HG03066 (cell line): Measurements from ENCODE around the gene TSEN34.
"Not testable (repeated sequence)": the region's sequence is repeated elsewhere in the genome, so short reads cannot be mapped to it uniquely, and the experiment has no call there.

Source experiments
- ATAC-seq: cut with Tn5 transposase; IDR thresholded peaks from one replicate; pipeline ENCODE4 v1.9.1; 2021; ENCODE audit warnings: low read depth; ENCODE audit not compliant: unreplicated experiment

The TSEN34 gene

DNA sequence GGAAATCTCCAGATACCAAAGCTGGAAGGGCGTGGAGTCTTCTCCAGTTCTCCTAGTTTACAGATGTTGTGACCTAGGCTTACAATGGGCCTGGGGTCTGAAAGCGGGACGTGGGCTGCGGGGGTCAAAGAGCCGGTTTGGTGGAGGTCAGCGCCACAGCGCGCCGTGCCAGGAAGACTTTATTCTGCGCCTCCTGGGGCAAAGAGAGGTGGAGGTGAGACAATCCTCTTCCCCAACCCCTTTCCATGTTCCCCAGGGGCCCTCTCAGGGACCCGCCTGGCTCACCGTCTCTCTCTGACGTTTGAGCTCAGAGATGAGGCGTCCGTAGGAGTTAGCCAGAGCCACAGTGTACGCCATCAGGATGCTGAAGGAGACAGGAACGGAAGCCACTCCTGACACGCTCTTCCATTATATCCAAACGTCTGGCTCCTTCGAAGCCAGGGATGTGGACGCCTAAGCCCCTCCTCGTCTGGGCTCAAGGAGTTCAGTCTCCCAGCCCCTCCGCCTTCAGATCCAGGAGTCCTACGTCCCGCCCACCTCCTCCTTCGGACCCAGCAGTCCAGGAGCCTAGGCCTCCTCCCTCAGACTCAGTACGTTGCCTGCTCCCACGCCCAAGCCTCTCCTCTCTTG lies 30.8 kb upstream of the TSEN34 start:
- no peak for ATAC-seq

DNA sequence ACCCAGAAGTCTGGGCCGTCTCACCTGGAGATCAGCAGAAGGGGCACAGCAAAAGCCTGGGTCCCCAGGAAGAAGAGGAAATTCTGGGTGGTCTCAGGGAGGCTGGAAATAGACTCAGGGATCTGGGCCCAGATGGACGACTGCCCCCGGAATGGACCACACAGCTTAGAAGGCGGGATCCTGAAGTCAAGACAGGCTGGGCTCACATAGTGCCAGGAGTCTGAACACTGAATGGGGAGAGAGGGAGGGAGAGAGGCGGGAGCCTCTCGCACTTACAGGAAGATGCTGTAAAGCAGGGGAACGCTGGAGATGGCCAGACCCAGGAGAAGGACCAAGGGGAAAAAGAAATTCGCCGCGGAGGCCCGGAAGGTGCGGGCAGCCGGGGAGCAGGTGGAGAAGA lies 30.3 kb upstream of the TSEN34 start:
- no peak for ATAC-seq

DNA sequence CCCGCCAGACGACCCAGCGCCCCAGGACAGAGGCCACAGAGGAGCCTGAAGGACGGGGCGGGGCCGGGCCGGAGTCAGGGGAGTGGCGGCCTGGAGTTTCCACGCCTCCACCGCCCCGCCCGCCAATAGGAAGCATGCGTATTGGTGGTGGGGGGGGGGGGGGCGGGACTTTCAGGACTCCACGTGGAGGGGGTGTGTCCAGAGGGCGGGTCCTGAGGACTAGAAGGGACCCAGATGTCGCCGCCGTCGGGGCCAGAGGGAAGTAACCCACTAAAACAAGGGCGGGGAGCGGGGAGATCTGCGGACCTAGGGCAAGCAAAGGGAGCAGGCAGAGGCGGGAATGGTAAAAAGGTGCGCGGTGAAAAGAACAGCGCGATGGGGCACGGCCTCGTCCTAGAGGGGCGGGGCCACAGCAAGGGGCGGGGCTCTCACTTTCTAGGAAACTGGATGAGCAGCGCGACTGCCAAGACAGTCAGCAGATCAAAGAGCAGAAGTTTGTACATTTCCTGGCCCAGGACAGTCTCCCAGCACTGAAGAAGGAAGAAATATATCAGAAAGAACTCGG lies 28.8 kb upstream of the TSEN34 start:
- no peak for ATAC-seq

DNA sequence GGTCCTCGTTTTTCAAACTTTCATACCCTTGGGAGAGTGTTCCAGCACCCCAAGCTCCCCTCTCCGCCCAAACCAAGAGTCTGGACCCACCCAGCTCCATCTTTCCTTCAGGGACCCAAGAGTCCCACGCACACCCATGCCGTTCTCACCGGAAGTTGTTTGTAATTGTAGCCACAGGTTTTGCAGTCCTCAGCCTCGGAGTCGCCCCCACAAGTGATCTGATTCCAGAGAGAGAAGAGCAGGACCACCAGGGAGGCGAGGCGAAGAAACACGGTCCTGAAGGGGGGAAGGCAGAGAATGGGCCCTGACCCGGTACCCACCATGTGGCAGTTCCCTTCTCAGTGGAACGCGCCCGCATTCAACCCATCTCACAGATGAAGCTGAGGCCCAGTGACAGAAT lies 28.2 kb upstream of the TSEN34 start:
- no peak for ATAC-seq

DNA sequence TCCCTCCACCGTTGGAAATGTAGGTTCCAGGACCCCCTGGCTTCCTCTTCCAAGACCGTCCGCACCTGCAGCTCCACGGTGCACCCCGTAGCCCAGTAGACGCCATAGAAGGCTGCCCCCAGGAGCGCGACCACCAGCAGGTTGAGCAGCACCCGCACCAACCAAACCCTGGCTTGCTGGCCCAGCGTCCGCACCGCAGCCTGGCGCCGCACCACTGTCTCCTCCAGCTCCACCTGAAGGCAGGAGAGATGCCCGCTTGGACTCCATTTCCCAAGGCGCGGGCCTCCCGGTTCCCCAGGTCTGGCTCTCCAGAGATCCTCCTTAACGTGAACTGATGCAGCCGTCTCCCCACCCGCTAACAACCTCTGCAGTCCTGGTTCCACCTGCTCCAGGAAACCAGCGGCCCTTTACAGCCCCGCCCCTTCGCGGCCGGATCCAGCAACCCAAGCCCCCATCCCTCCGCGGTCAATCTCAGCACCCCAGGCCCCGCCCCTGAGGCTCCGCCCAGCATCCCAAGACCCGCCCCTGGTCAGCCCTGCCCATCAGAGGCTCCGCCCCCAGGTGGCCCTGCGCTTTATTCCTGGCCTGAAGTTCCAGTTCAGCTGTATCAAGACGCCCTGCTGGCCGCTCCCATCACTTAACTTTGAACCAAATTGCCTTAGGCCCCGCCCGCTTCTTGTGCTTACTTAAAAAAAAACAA lies 26.6 kb upstream of the TSEN34 start:
- ATAC-seq, result no peak

DNA sequence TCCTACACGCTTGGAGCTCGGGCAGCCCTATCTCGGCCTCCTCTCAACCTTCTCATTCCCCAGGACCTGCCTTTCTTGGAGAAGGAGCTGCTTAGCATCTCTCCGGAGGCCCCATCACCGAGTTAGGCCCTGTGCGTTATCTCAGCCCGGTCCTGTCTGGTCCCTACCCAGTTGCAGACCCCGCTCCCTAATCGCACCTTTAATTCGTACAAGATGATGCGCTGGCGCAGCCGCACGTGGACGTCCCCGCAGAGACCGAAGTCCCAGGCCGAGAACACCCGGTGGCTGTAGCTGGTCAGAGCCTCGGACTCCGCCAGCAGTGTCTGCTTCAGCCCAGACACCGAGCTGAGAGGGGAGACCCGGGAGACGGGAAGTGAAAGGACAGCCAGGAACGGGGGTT lies 25.9 kb upstream of the TSEN34 start:
- no peak for ATAC-seq

DNA sequence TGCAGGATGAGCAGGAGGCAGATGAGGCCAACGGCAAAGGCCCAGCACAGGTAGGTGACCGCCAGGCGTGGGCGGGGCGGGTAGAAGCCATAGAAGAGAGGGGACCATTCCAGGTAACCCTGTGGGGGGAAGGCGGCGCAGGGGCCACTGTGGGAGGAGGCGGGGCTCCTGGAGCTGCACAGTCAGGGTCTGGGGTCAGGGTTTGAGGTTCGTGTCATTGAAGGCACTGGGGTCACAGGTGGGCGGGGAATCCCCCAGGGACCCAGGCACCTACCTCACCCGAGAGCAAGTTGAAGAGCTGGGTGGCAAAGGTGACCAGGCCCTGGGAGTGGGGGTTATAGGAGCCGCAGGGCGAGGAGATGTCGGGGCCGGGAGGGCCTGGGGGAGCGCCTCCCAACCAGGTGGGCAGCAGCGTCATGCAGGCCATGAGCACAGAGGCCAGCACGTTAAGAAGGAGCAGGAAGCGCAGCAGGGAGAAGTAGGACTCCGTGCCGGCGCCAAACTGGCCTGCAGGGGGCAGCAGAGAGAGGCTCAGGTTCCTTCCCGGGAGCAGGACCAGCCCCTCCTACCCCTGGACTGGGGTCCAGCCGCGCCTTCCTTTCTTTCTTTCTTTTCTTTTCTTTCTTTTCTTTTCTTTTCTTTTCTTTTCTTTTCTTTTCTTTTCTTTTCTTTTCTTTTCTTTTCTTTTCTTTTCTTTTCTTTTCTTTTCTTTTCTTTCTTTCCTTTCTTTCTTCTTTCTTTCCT lies 22.8 kb upstream of the TSEN34 start:
- no peak for ATAC-seq

DNA sequence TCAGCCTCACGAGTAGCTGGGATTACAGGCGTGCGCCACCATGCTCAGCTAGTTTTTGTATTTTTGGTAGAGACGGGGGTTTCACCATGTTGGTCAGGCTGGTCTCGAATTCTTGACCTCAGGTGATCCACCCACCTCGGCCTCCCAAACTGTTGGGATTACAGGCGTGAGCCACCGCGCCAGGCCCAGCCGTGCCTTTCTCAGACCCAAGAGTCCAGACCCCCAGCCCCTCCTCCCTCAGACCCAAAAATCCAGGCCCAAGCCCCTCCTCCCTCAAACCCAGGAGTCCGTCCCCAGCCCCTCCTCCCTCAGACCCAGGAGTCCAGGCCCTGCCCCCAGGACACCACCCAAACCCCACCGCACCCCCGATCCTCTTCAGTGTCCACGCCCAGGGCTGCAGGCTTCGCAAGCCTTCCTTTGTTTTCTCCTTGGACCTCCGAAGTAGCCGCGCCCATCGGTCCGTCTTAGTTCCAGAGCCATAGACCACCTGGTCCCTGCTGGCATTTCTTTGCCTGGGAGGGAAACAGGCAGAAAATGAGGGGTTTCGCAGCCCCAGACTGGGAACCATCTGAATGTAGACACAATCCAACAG lies 21.9 kb upstream of the TSEN34 start:
- ATAC-seq, result no peak

DNA sequence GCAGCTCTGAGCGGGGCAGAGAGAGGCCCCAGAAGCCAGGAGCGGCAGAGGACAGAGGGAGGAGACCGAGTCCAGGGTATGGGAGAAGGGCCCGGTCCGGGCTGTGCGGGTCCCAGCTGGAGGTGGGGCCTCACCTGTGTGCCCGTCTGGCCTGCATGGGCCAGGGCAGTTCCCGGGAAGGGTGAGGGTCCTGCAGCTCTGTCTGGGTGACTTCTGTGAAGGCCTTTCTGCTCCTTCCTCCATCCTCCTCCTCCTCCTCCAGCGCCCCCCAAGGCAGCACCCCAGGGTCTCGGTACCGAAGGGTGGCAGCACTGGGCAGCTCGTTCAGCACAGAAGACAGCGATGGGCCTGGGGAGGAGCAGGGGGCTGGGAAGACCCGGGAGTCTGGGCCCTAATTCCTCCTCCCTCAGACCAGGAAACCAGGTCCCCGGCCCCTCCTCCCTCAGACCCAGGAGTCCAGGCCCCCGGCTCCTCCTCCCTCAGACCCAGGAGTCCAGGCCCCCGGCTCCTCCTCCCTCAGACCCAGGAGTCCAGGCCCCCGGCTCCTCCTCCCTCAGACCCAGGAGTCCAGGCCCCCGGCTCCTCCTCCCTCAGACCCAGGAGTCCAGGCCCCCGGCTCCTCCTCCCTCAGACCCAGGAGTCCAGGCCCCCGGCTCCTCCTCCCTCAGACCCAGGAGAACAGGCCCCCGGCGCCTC lies 19.2 kb upstream of the TSEN34 start:
- ATAC-seq, result not testable (repeated sequence)

DNA sequence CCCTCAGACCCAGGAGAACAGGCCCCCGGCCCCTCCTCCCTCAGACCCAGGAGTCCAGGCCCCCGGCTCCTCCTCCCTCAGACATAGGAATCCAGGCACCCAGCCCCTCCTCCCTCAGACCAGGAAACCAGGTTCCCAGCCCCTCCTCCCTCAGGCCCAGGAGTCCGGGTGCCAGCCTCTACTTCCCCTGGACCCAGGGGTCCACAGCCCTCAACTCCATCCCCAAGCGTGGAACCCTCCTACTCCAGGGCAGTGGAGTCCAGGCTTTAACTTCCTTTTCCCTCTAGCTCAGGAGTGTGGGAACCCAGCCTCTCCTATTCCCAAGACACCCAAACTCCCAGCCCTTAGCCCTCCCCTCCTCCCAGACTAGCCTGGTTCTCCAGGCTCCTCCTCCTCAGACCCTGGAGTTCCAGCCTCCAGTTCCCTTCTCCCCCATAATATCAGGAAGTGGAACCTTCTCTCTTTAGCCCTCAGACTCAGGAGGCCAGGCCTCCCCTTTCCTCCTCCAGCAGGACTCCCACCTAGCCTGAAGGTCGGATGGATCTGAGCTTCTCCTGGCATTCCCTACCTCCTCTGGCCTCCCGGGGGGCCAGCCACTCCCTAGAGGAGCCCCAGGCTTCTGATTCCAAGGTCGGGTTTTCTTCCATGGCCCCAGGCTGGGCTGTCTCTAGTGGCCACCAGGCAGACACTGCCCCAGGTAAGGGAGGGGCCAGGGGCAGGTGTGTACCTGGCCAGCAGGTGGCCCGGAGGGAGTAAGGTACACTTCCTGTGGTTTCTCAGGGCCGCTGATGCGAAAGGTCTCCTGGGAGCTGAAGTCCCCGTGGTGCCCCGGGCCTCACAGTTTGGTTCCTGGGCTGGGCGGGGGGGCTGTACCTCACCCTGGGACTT lies 18.4 kb upstream of the TSEN34 start, which contains the start of gene TMC4:
Gene TMC4 (minus strand): TSS at position 690 of the 888 bp plus-strand sequence. CDS start 43 bp downstream, at position 647.
- ATAC-seq, result no peak

DNA sequence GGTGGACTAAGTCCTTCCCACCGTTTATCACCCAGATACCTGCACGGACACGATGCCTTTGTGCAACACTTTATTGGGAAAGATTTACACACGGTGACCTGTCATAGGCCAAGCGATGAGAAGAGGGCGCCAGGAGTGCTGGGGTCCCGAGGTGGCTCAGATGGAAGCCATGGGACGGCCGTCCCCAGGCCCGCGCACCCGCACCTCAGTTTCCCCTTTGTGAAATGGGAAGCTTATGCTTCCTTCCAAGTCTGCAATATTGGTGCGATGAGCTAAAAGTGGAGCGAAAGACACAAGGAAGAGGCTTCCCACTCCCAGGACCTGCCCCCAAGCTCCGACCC lies 17.8 kb upstream of the TSEN34 start:
- ATAC-seq, result no peak

DNA sequence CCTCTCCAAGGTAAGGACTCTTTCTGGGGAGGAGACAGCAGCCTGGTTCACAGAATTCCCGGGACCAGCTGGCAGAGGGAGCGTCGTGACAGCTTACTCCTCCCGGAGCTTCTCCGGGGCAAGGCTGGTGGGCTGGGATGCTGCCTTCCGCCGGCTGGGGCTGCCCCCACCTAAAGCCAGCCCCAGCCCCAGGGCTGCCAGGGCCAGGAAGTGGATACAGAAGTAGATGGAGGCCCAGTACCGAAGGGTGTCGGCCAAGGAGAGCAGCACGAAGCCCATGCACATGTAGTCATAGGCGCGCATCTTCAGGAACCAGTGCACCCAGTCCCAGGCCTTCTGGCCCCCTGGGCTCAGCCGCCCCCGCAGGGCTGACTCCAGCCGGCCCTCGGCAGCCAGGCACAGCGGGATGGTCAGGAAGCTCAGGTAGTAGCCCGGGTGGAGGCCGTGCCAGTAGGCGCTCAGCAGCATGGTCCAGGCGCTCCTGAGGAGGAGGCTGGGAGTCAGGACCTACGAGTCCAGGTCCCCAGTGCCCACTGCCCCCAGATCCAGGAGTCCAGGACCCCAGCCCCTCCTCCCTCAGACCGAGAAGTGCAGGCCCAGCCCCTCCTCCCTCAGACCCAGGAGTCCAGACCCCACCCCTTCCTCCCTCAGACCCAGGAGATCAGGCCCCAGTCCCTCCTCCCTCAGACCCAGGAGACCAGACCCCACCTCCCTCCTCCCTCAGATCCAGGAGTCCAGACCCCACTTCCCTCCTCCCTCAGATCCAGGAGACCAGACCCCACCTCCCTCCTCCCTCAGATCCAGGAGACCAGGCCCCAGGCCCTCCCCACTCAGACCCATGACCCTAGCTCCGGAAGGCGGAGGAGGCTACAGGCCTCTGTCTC lies 16.9 kb upstream of the TSEN34 start:
- no peak for ATAC-seq

DNA sequence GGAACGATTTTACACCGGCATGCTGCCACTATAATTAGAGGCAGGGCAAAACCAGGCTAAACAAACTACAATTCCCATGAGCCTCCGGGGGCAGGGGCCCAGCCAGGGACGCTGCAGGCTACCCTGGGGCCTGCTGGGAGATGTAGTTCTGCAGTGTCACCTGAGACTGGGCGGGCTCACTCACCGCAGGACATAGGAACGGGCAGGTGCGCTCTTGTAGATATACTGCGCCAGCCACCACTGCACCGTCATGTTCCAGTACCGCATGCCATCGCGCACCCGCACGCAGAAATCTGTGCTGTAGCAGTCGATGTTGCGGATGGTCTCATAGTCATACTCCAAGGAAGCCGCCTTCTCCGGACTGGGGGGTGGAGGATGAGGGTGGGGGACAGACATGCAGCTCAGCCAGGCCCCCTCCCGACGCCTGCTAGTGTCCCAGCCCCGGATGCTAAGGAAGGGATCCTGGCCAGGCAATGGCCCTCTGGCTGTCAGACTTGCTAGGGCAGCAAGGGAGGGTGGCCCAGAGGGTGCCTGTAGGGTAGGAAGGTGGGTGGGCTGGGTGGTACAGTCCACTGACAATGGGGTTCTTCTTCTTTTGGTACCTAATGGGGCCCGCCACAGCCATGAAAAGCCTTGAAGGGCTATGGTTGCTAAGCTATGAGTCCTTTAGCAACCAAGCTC lies 12.4 kb upstream of the TSEN34 start:
- no peak for ATAC-seq

DNA sequence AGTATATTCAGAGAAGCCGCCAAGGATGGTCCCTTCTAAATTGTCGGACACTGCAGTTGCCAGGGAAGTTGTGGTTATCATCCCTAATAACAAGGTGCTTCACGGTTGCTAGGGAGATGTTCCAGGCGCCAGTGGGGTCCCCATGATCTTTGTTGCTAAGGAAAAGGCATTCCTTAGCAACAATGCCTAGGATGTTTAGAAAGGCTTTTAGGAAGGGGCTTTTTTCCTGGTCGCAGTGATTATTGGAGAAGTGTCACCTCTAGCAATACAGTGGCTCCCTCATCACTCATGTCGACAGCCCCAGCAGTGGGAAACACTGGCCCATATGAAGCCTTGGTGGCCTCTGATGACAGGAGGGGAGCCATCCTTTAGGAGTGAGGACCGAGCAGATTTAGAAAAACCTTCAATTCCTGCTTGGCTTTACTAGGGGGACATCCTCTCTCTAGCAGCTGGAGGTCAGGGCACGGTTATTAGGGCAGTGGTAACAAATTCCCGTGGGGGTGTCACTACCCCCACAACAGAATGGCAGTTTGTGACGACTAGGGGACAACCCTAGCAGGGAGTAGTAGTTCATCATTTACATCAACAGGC lies 11.8 kb upstream of the TSEN34 start:
- ATAC-seq, result no peak

DNA sequence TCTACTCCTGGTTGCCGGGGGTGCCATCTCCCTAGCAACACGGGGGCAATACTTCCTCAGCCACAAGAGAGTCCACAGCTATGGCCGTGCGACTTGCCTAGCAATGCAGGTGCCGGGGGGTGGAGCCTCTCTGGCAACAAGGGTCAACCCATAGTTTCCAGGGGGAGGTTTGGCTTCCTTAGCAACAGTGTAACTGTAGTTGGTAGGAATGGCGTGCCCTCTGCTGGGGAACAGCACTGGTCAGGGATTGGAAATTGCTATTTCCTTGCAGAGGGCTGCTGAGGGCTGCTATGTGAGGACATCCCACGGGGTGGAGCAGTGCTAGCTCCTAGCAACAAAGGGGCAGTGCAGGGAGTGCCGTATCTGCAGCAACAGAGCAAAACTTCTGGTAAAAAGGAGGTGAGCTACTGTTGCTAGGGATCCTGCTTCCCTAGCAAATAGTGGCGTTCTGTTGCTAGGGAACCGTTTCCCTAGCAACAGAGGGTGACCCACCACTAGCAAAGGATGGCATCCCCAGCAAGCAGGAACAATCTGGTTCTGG lies 11.1 kb upstream of the TSEN34 start:
- ATAC-seq, result no peak

DNA sequence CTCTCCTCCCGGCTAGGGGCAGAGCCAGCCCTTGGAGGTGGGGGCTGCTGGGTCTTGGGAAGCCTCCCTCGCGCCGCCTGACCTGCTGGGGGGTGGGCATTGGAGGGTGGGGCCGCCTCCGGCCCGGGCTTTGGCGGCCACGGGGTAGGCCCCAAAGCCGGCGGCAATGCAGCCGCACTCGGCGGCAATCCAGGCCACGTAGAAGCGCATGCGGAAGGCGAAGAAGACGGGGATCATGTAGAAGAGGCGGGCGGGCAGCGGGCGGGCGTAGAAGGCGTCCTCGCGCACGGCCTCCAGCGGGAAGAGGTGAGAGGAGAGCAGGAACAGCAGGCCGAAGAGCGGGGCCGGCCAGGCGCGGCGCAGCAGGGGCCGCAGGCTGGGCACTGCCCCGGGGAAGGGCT lies 10.4 kb upstream of the TSEN34 start:
- ATAC-seq, result no peak

DNA sequence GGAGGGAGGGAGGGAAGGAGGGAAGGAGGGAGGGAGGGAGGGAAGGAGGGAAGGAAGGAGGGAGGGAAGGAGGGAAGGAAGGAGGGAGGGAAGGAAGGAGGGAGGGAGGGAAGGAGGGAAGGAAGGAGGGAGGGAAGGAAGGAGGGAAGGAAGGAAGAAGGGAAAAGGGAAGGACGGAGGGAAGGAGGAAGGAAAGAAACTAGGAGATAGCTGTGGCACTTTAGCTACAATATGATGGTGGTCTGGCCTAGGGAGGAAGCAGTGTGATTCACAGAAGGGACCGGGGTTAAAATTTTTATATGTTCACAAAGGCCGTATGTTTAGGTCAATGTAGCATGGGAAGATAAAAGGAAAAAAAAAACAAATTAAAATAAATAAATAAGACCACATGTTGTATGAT lies 9.2 kb upstream of the TSEN34 start:
- ATAC-seq, result not testable (repeated sequence)
